Keratinocyte (primary cell): Measurements from ENCODE around the gene NFE2L3. TPM values are rescaled to one million over a fixed set of nuclear protein-coding genes. Genes with fewer than 3 reads are reported as not detected.
"Not testable (repeated sequence)": the region's sequence is repeated elsewhere in the genome, so short reads cannot be mapped to it uniquely, and the experiment has no call there.

Experiments used
- DNase-seq: peaks from one replicate; pipeline ENCODE4 v3.0.0-alpha.2; 2011; ENCODE audit warnings: low read depth, missing footprints, low spot score
- FAIRE-seq: peaks from 2 replicates; lab custom pipeline; 2011; peaks lifted over from hg19 to GRCh38; lab: Jason Lieb, UNC
- H2AFZ ChIP-seq: 2 replicates; pipeline ENCODE4 v1.6.0; 2012; ENCODE audit warnings: low read length, control low read depth, inconsistent platforms; ENCODE audit not compliant: control insufficient read depth
- H3K27ac ChIP-seq: 2 replicates; pipeline ENCODE4 v1.5.1; 2011; ENCODE audit warnings: low read length; ENCODE audit not compliant: control insufficient read depth, insufficient read depth
- H3K27me3 ChIP-seq: 3 replicates; pipeline ENCODE4 v1.6.0; 2011; ENCODE audit warnings: low read length; ENCODE audit not compliant: control insufficient read depth, insufficient read depth; ENCODE audit errors: extremely low read depth
- H3K36me3 ChIP-seq, 2 experiments: 2 replicates in 1 of 2; 3 replicates in 1 of 2; pipeline ENCODE4 v1.5.1; 2011; ENCODE audit warnings: low read length in 2 of 2, mild to moderate bottlenecking in 1 of 2; ENCODE audit not compliant: control insufficient read depth in 2 of 2, insufficient read depth in 2 of 2; ENCODE audit errors: extremely low read depth in 1 of 2
- H3K4me1 ChIP-seq: 3 replicates; pipeline ENCODE4 v1.5.1; 2011; ENCODE audit warnings: low read length; ENCODE audit not compliant: control insufficient read depth, insufficient read depth; ENCODE audit errors: extremely low read depth
- H3K4me2 ChIP-seq: 3 replicates; pipeline ENCODE4 v1.6.0; 2011; ENCODE audit warnings: low read depth, low read length; ENCODE audit not compliant: control insufficient read depth, insufficient read depth; ENCODE audit errors: extremely low read depth
- H3K4me3 ChIP-seq, 3 experiments: fragments of 200-600 bp in 1 of 3; sonication (generic) in 1 of 3; 2 replicates in 2 of 3; 3 replicates in 1 of 3; pipeline ENCODE4 v1.5.1; 2011 to 2016; ENCODE audit warnings: low read length in 3 of 3, mild to moderate bottlenecking in 3 of 3, control low read depth in 2 of 3, inconsistent platforms in 1 of 3, low read depth in 1 of 3, mixed read lengths in 1 of 3, mixed run types in 1 of 3, moderate library complexity in 1 of 3; ENCODE audit not compliant: control insufficient read depth in 2 of 3, insufficient read depth in 2 of 3; ENCODE audit errors: extremely low read depth in 1 of 3
- H3K79me2 ChIP-seq: 2 replicates; pipeline ENCODE4 v1.6.0; 2012; ENCODE audit warnings: low read length; ENCODE audit not compliant: control insufficient read depth, insufficient read depth
- H3K9ac ChIP-seq: 3 replicates; pipeline ENCODE4 v1.6.0; 2011; ENCODE audit warnings: low read length; ENCODE audit not compliant: control insufficient read depth, insufficient read depth; ENCODE audit errors: extremely low read depth
- H3K9me1 ChIP-seq: 3 replicates; pipeline ENCODE4 v1.6.0; 2011; ENCODE audit warnings: low read length; ENCODE audit not compliant: control insufficient read depth, insufficient read depth; ENCODE audit errors: extremely low read depth
- H3K9me3 ChIP-seq: 2 replicates; pipeline ENCODE4 v1.5.1; 2012; ENCODE audit warnings: low read depth, low read length; ENCODE audit not compliant: control insufficient read depth
- H4K20me1 ChIP-seq: 3 replicates; pipeline ENCODE4 v1.6.0; 2011; ENCODE audit warnings: low read length; ENCODE audit not compliant: control insufficient read depth, insufficient read depth; ENCODE audit errors: extremely low read depth
- CTCF ChIP-seq, 3 experiments: IDR thresholded peaks in 1 of 3; conservative IDR thresholded peaks in 1 of 3; optimal IDR thresholded peaks in 1 of 3; 2 replicates in 2 of 3; 3 replicates in 1 of 3; pipeline versions ENCODE3 to v1.5.1; 2011; ENCODE audit warnings: low read length in 3 of 3, mild to moderate bottlenecking in 3 of 3, moderate library complexity in 2 of 3, control low read depth in 1 of 3, inconsistent platforms in 1 of 3; ENCODE audit not compliant: insufficient read depth in 2 of 3; ENCODE audit errors: extremely low read depth in 1 of 3
- EZH2 ChIP-seq: IDR thresholded peaks from one replicate; pipeline ENCODE4 v1.6.1; 2012; ENCODE audit warnings: inconsistent platforms, mild to moderate bottlenecking, low read length, moderate library complexity
- dilution Hi-C: fragments of 300-500 bp; cut with MboI; formaldehyde crosslinking; loops from one replicate; pipeline ENCODE4 v1.7.0; 2020; ENCODE audit warnings: low sequenced_read_pairs; ENCODE audit not compliant: extremely low pct_ligation_motif_present
- polyA plus RNA-seq, 5 experiments: library from polyadenylated mRNA; depleted of rRNA in 3 of 5; stranded (reverse) in 3 of 5; stranded (forward) in 1 of 5; unstranded in 1 of 5; fragments of >200 nt; gene quantifications; 1 replicate in 1 of 5; 2 replicates in 3 of 5; 3 replicates in 1 of 5; pipeline versions ENCODE4 v1.2.1 to v1.2.3, GENCODE V29; 2011 to 2012; ENCODE audit warnings: missing spikeins in 2 of 5, low read depth in 1 of 5, low replicate concordance in 1 of 5

NFE2L3 gene
- polyA plus RNA-seq, 1 donor (not counting 4 experiments of a cell fraction or from before 2014, with no cell fraction given) = 17.8 TPM

GRCh38 chr7:26177269-26177668 lies 25.3 kb downstream of the NFE2L3 start:
- H3K9me3 ChIP-seq, H2AFZ ChIP-seq, FAIRE-seq, H3K4me1 ChIP-seq, H3K27ac ChIP-seq, DNase-seq, H3K4me3 ChIP-seq, H4K20me1 ChIP-seq, H3K36me3 ChIP-seq, H3K79me2 ChIP-seq, H3K9ac ChIP-seq, H3K27me3 ChIP-seq, H3K9me1 ChIP-seq, dilution Hi-C loops, H3K4me2 ChIP-seq: not testable (repeated sequence)

GRCh38 chr7:26178272-26178960 lies 26.4 kb downstream of the NFE2L3 start:
- dilution Hi-C loops = no loop called here
- no peak for FAIRE-seq

More at GRCh38 chr7:26178272-26178960, 26.4 kb downstream of the NFE2L3 start:
- H3K79me2 ChIP-seq = no peaks in the 10 kb centered on the region
- DNase-seq = no peak
- no peaks in the 10 kb centered on the region for H3K9me3 ChIP-seq
- H3K36me3 ChIP-seq = no peaks in the 10 kb centered on the region
- TF ChIP-seq EZH2 (no peak), CTCF (optimal IDR thresholded peaks at IDR 0.05 in 1 of 3, IDR thresholded peaks at IDR 0.05 in 1 of 3, conservative IDR thresholded peaks at IDR 0.05 in 1 of 3; ENCODE audit: extremely low read depth in 1 of 3, insufficient read depth in 2 of 3, low read length in 3 of 3) (no peak)
- H4K20me1 ChIP-seq = peaks cover 6% of the 10 kb centered on the region
- no peak overlapping the region for H3K4me2 ChIP-seq
- no peaks in the 10 kb centered on the region for H3K4me1 ChIP-seq
- no peak overlapping the region for H3K27ac ChIP-seq
- no peak overlapping the region for H2AFZ ChIP-seq
- no peak overlapping the region for H3K4me3 ChIP-seq
- H3K9me1 ChIP-seq = no peaks in the 10 kb centered on the region
- H3K9ac ChIP-seq = no peak overlapping the region
- H3K27me3 ChIP-seq = no peaks in the 10 kb centered on the region
